AG10803 (cell line): ENCODE results near the gene NDST4.

Experiments
- DNase-seq: peaks from one replicate; pipeline ENCODE4 v3.0.0; 2010; ENCODE audit warnings: low read depth
- H3K4me3 ChIP-seq: 2 replicates; pipeline ENCODE4 v1.5.1; 2011; ENCODE audit warnings: mild to moderate bottlenecking, low read length, control low read depth
- TF ChIP-seq, protein P1 (sequence below): conservative IDR thresholded peaks from 2 replicates; pipeline ENCODE4 v1.5.1; 2011; ENCODE audit warnings: mild to moderate bottlenecking, low read length, control low read depth, inconsistent platforms

Gene NDST4

DNA sequence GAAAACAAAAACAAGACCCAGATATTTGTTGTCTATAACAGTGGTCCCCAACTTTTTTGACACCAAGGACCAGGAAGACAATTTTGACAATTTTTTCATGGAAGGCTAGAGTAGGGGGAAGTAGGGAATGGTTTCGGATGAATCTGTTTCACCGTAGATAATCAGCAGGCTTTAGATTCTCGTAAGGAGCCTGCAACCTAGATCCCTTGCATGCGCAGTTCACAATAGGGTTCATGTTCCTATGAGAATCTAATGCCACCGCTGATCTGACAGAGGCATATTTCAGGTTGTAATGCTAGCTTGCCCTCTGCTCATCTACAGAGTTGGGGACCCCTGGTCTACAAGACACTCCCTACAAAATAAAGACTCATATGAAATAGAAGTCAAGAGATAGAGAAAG lies 229.8 kb downstream of the NDST4 start:
- DNase-seq: no peak
- TF ChIP-seq, protein P1, sequence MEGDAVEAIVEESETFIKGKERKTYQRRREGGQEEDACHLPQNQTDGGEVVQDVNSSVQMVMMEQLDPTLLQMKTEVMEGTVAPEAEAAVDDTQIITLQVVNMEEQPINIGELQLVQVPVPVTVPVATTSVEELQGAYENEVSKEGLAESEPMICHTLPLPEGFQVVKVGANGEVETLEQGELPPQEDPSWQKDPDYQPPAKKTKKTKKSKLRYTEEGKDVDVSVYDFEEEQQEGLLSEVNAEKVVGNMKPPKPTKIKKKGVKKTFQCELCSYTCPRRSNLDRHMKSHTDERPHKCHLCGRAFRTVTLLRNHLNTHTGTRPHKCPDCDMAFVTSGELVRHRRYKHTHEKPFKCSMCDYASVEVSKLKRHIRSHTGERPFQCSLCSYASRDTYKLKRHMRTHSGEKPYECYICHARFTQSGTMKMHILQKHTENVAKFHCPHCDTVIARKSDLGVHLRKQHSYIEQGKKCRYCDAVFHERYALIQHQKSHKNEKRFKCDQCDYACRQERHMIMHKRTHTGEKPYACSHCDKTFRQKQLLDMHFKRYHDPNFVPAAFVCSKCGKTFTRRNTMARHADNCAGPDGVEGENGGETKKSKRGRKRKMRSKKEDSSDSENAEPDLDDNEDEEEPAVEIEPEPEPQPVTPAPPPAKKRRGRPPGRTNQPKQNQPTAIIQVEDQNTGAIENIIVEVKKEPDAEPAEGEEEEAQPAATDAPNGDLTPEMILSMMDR: no peak
- H3K4me3 ChIP-seq: no peak overlapping the region

DNA sequence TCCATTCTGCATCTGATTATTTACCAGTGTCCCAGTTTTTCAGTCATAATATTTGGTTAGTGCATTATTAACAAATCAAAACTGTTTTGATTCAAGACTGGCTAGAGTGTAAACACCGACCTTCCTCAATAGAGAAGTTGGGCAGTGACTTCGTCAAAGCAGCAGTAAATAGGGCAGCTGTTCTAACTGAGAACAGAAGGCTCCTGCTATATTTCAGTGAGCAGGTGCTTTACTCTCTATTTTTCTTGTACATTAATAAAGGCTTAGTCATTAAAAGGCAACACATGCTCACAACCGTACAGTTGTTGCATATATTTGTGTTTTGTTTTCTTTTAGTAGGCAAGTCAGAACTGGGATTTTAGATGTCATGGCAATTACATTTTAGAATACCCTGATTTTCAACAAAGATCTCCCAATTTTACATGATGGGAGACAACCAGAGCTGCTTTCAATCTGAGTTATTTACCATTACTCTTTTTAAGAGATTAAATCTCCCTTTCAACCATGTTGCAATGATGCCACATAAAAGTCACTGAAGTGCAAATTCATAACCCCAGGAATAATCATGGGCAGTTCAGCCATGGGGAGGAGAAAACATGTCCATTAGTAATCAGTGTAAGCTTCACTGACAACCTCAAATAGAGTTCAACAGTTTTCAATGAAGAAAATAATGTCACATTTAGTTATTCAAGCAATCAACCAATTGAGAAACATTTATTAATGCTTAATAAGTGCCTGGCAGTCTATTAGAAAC lies 233.3 kb downstream of the NDST4 start:
- TF ChIP-seq, protein P1: no peak
- no peak for DNase-seq
- H3K4me3 ChIP-seq: no peak overlapping the region

DNA sequence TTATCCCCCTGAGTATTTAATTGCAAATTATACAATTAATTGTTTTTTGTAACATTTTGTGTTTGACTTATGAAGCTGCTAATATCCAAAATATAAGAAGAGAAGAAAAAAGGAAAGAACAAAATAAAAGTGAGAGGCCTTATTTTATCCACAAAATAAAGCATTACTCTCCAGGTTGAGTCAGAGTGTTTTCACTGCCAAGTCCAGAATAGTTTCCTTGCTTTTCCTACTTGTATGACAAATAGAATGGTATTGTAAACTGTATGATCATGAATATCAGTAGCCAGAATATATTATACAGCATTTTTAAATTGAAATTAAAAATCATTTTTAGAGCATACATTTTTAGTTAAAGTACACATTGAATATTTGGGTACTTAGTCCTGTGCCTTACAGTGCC lies 237.8 kb downstream of the NDST4 start:
- TF ChIP-seq, protein P1: no peak
- no peak overlapping the region for H3K4me3 ChIP-seq
- DNase-seq: no peak

DNA sequence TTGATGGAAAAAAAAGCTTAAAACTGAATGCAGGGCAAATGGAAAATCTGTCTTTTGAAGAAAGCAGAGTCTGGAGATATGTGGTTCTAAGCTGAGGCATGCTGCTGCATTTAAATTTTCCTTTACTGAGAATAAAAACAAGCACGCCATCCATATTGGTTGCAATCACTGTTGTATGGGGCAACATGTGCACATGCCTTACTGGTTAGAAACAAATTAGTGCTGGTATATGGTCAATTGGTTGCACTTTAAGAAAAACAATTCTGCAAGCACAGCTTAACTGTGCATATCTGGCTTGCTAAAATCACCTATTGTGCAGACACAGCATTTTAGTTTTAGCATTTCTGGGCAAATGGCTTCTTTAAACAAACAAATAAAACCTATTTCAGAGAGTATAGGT lies 239.1 kb downstream of the NDST4 start:
- no peak for DNase-seq
- no peak overlapping the region for H3K4me3 ChIP-seq
- TF ChIP-seq, protein P1: no peak

DNA sequence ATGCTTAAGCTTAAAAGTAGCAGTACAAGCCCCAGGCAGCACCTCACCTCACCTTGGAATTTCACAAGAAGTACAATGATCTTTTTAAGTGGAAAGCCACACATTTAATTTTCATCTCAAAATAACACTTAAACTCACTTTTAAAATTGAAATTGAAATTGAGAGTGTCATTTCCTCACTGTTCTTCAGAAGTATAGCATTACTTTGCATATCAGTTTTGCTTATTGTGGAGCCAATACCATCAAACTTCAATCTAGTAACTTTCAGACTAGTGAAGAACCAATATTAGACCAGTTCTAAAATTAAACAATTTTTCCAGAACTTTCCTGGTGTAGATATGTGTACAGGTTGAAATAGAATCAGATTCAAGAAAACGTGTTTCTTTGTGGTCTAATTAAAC lies 242.4 kb downstream of the NDST4 start:
- H3K4me3 ChIP-seq: no peak overlapping the region
- no peak for DNase-seq
- TF ChIP-seq, protein P1: no peak

DNA sequence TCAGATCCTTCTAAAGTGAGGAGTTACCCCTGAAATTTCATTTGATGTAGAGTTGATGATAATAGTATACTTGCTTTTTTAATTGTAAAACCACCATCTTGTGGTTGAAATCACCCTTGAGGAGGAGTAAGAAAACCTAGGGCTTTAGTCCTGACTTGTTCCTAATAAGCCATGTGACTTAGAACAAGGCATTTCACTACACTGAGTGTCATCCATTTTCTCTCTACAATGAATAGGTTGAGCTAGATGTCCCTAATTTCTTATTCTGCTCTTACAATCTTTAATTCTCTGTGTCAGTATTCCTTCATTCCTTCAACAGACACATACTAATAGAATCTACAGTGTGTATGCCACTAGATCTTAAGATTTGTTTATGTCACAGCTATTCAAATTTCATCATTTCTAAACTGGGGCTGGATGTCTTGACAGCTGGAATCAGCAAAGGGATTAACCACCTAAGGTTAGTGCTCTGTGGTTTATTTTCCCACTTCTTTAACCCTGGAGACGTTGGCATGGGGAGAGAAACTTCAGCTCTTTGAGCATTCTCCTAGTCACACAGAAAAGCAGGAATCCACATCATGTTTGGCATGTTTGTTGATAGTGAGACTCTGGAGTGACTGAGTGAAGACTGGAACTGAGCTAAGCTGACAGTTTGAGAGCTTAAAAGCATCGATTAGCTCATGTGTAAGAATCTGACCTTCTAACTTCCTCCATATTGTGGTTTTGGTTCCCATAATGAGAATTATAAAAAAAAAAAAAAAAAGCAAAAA lies 246.3 kb downstream of the NDST4 start:
- TF ChIP-seq, protein P1: no peak
- no peak for DNase-seq
- no peak overlapping the region for H3K4me3 ChIP-seq

DNA sequence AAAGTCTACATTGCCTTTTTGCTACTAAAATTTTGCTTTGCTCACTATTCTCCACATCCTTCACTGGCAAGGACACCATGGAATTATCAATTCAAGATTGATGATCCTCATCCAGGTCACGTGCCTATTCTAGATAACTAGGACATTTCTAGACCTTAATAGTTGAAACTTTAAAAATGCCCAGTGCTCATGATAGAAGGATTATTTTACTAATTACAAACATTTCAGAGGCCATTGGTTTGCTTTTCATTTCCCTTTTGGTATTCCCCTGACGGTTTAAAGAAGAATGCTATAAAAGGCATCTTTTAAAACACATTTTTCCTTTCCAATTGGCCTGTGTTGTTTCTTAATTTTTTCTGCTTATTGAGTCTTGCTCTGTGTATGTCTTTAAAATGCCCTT lies 249.4 kb downstream of the NDST4 start:
- no peak overlapping the region for H3K4me3 ChIP-seq
- TF ChIP-seq, protein P1: no peak
- no peak for DNase-seq
